Natural killer cell (primary cell): ENCODE results near the gene TRIM41. TPM values are rescaled to one million over a fixed set of nuclear protein-coding genes. Genes with fewer than 3 reads are reported as not detected.
A peak's percentile ranks its signal among the peaks of the same experiment; 100 is the strongest.
"Not testable (repeated sequence)": the region's sequence is repeated elsewhere in the genome, so short reads cannot be mapped to it uniquely, and the experiment has no call there.

Experiments
- ATAC-seq, 3 donors: fragments of 150-1000 bp in 2 of 3; fragments of 200-7000 bp in 1 of 3; cut with Tn5 transposase; 1 replicate in 1 of 3; 2 replicates in 2 of 3; pipeline ENCODE4 v1.10.0; 2021; ENCODE audit warnings: mild to moderate bottlenecking in 2 of 3, moderate library complexity in 2 of 3
- DNase-seq, 2 donors: peaks; one replicate each; pipeline versions ENCODE4 v3.0.0 to v3.0.0-alpha.2; 2013 to 2021; ENCODE audit warnings: mixed read lengths in 1 of 2
- H3K27ac ChIP-seq: one replicate; pipeline ENCODE4 v1.5.1; 2013; ENCODE audit warnings: mild to moderate bottlenecking, low read length
- H3K27me3 ChIP-seq: one replicate; pipeline ENCODE4 v1.6.1; 2013; ENCODE audit warnings: low read length; ENCODE audit not compliant: control insufficient read depth, insufficient read depth
- H3K36me3 ChIP-seq: one replicate; pipeline ENCODE4 v1.6.1; 2013; ENCODE audit warnings: low read length; ENCODE audit not compliant: control insufficient read depth, insufficient read depth
- H3K4me1 ChIP-seq: one replicate; pipeline ENCODE4 v1.6.1; 2013; ENCODE audit warnings: low read length; ENCODE audit not compliant: control insufficient read depth, insufficient read depth
- H3K4me3 ChIP-seq: one replicate; pipeline ENCODE4 v1.5.1; 2013; ENCODE audit warnings: low read length
- H3K9me3 ChIP-seq: one replicate; pipeline ENCODE4 v1.6.1; 2013; ENCODE audit warnings: low read length; ENCODE audit not compliant: control insufficient read depth, insufficient read depth
- H3K27ac Mint-ChIP-seq, 2 donors: one replicate each; pipeline ENCODE4 v1.8.0; 2022; ENCODE audit warnings: mild to moderate bottlenecking in 2 of 2, mixed read lengths in 2 of 2, moderate library complexity in 1 of 2
- H3K27me3 Mint-ChIP-seq, 2 donors: one replicate each; pipeline ENCODE4 v1.8.0; 2022; ENCODE audit warnings: low read depth in 2 of 2, mixed read lengths in 2 of 2
- H3K36me3 Mint-ChIP-seq: one replicate; pipeline ENCODE4 v1.8.0; 2022; ENCODE audit warnings: mixed read lengths
- H3K4me1 Mint-ChIP-seq, 2 donors: one replicate each; pipeline ENCODE4 v1.8.0; 2022; ENCODE audit warnings: mixed read lengths in 2 of 2
- H3K4me3 Mint-ChIP-seq: one replicate; pipeline ENCODE4 v1.8.0; 2022; ENCODE audit warnings: mild to moderate bottlenecking, moderate library complexity, mixed read lengths
- H3K9me3 Mint-ChIP-seq, 2 donors: one replicate each; pipeline ENCODE4 v1.8.0; 2022; ENCODE audit warnings: mixed read lengths in 2 of 2
- WGBS: methylation state at CpG from one replicate; pipeline ENCODE4 v1.1.7; 2013; ENCODE audit warnings: missing lambda C conversion rate; ENCODE audit not compliant: insufficient coverage; 5-methylcytosine and 5-hydroxymethylcytosine counted together
- intact Hi-C: fragments of 100-400 bp; cut with micrococcal nuclease; formaldehyde crosslinking; loops from one replicate; pipeline ENCODE4 v1.14.2; 2022
- total RNA-seq, 4 donors: library from RNA; stranded (reverse); fragments of 120-200 nt in 1 of 4; gene quantifications; one replicate each; pipeline versions ENCODE4 v1.2.3 to v1.2.4, GENCODE V29; 2013 to 2022
- TF ChIP-seq, protein P1 (sequence below): fragments of 200-600 bp; IDR thresholded peaks from one replicate; pipeline ENCODE4 v1.8.0; 2022; ENCODE audit warnings: antibody characterized with exemption

TRIM41 gene
- total RNA-seq: 10 to 100 TPM; 33.4 to 41.6 (median 36.0) TPM
- total RNA-seq (2013): 20.1 TPM

DNA sequence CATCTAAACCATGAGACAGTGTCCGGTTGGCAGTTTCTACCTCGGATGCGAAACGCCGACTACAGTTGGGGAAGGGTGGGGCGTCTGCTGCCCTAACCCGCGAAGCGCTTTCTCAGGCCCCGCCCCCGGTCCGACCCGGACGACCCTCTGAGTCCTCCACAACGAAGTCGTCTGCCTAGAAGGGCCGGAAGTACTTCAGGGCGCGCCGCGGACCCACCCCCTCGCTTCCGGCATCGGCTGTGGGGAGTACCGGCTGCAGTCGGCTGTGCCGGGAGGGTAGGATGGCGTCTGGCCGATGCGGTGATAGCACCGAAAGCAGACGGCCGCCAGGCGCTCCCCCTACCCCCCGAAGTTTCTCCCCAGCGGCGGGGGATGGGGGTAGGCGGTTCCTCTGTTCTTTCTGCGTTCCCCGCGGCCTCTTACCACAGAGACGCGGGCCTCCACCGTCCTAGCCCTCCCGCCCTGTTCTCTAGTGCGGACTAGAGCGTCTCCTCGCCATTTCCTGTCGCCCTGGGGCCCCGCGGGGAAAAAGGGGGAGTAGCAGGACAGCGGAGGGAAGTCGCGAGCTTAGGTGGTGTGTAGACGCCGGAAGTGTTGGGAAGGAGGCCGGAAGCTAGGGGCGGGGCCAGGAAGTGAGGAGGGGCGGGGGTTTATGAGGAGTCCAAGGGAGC lies at the start of gene TRIM41:
Gene TRIM41 (plus strand): TSS at position 224 of the 671 bp plus-strand sequence. CDS start 719 bp downstream, outside the sequence.
- TF ChIP-seq, protein P1, sequence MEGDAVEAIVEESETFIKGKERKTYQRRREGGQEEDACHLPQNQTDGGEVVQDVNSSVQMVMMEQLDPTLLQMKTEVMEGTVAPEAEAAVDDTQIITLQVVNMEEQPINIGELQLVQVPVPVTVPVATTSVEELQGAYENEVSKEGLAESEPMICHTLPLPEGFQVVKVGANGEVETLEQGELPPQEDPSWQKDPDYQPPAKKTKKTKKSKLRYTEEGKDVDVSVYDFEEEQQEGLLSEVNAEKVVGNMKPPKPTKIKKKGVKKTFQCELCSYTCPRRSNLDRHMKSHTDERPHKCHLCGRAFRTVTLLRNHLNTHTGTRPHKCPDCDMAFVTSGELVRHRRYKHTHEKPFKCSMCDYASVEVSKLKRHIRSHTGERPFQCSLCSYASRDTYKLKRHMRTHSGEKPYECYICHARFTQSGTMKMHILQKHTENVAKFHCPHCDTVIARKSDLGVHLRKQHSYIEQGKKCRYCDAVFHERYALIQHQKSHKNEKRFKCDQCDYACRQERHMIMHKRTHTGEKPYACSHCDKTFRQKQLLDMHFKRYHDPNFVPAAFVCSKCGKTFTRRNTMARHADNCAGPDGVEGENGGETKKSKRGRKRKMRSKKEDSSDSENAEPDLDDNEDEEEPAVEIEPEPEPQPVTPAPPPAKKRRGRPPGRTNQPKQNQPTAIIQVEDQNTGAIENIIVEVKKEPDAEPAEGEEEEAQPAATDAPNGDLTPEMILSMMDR: no peak
- Mint-ChIP-seq H3K36me3 (peaks cover 6% of the 10 kb centered on the region), H3K9me3 (no peaks in the 10 kb centered on the region), H3K4me3 (peak within 1 kb of the TSS; percentile 95), H3K27ac (peak within 1 kb of the TSS; percentile 96 to 99), H3K4me1 (peaks cover 59 to 70% of the 10 kb centered on the region in 2 donors), H3K27me3 (peaks cover 0 to 2% of the 10 kb centered on the region in 2 donors)
- Histone ChIP-seq H3K4me3 (peak within 1 kb of the TSS; percentile 82), H3K27ac (peak within 1 kb of the TSS; percentile 91), H3K9me3 (no peaks in the 10 kb centered on the region), H3K4me1 (peaks cover 50% of the 10 kb centered on the region), H3K36me3 (no peaks in the 10 kb centered on the region), H3K27me3 (no peaks in the 10 kb centered on the region)
- DNase-seq (peak; percentile 96 to 97), ATAC-seq (peak; percentile 60 to 88 (median 75))
- under 1% methylated on average over 59 of the region's 59 CpGs for WGBS
- intact Hi-C loops: loop anchor here (1.0 to 10.0 kb wide), 4 partner anchors 20 to 418 kb away; partner anchors contain the start of genes MGAT1, RACK1 and TRIM52

DNA sequence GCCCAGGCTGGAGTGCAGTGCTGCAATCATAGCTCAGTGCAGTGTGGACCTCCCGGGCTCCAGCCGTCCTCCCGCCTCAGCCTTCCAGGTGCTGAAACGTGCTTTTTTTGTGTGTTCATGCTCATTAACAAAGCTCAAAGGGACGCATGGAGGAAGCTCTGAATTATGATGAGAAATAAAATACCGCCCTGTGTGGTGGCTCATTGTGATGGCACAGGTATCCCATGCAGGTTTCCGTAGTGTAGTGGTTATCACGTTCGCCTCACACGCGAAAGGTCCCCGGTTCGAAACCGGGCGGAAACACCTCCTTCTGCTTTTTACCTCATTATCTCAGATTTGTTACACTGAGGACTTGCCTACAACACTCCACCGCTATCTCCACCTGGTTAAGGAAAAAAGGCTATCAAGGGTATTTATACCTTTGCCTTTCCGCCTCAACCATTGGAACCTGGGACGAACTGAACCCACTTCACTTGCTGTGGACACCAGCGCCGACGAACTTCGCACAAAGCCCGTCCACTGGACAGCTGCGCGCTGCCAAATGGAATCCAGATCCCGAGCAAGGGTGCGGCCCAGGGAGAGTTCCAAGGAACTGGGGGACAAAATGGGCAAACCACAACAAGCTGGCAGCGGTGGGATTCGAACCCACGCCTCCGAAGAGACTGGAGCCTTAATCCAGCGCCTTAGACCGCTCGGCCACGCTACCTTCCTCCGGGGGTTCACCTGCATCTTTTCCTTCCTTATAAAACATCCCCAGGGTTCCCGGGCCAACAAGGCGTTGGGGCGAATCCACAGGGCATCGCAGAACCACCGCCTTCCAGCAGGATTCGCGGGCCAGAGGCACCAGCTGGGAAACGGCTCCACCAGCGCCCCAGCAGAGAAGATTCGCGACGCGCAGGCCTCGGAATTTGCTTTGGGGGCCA lies 49.4 kb upstream of the TRIM41 start:
- Histone ChIP-seq H3K4me3 (no peak overlapping the region), H3K4me1 (peaks cover 27% of the 10 kb centered on the region), H3K9me3 (no peaks in the 10 kb centered on the region), H3K36me3 (no peaks in the 10 kb centered on the region), H3K27ac (no peak overlapping the region), H3K27me3 (peaks cover 25% of the 10 kb centered on the region)
- no peaks in the 10 kb centered on the region for H3K9me3 Mint-ChIP-seq
- H3K27ac Mint-ChIP-seq: peak overlapping the region; percentile 14 to 39
- H3K36me3 Mint-ChIP-seq: peaks cover 7% of the 10 kb centered on the region
- WGBS: 10% methylated on average over 50 of the region's 50 CpGs
- H3K27me3 Mint-ChIP-seq: peaks cover 49 to 52% of the 10 kb centered on the region in 2 donors
- ATAC-seq: peak; percentile 70 to 80 (median 75)
- TF ChIP-seq, protein P1: no peak
- peaks cover 26 to 35% of the 10 kb centered on the region in 2 donors for H3K4me1 Mint-ChIP-seq
- peak in 1 of 2 donors; percentile 79 for DNase-seq
- intact Hi-C loops: loop anchor here (1.0 kb wide), 1 partner anchor 34 kb away; no protein-coding TSS in a partner anchor
- peak overlapping the region; percentile 59 for H3K4me3 Mint-ChIP-seq

DNA sequence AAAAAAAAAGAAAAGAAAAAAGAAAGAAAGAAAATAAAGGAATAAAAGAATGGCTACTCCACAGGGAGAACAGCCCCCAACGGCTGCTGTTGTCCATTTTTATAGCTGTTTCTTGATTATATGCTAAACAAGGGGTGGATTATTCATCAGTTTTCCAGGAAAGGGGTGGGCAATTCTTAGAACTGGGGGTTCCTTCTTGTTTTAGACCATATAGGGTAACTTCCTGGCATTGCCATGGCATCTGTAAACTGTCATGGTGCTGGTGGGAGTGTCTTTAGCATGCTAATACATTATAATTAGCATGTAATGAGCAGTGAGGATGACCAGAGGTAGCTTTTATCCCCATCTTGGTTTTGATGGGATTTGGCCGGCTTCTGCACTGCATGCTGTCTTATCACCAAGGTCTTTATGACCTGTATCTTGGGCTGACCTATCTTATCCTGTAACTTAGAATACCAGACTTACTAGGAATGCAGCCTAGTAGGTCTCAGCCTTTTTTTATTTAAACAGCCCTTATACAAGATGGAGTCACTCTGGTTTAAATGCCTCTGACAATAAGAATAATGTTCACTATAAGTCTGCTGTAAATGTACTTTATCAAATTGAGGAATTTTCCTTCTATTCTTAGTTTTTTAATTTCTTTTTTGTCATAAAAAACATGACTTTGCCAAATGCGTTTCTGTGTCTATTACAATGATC lies 46.7 kb upstream of the TRIM41 start:
- Mint-ChIP-seq H3K4me1 (peaks cover 11 to 14% of the 10 kb centered on the region in 2 donors), H3K4me3 (no peak overlapping the region), H3K9me3 (no peaks in the 10 kb centered on the region), H3K36me3 (no peaks in the 10 kb centered on the region), H3K27ac (no peak overlapping the region), H3K27me3 (peaks cover 27 to 30% of the 10 kb centered on the region in 2 donors)
- H3K4me3 ChIP-seq: no peak overlapping the region
- no peak for ATAC-seq
- TF ChIP-seq, protein P1: no peak
- peaks cover 13% of the 10 kb centered on the region for H3K4me1 ChIP-seq
- peaks cover 8% of the 10 kb centered on the region for H3K27me3 ChIP-seq
- no peaks in the 10 kb centered on the region for H3K9me3 ChIP-seq
- H3K27ac ChIP-seq: no peak overlapping the region
- intact Hi-C loops: no loop called here
- DNase-seq: no peak
- WGBS: 77% methylated on average over 3 of the region's 3 CpGs
- no peaks in the 10 kb centered on the region for H3K36me3 ChIP-seq

DNA sequence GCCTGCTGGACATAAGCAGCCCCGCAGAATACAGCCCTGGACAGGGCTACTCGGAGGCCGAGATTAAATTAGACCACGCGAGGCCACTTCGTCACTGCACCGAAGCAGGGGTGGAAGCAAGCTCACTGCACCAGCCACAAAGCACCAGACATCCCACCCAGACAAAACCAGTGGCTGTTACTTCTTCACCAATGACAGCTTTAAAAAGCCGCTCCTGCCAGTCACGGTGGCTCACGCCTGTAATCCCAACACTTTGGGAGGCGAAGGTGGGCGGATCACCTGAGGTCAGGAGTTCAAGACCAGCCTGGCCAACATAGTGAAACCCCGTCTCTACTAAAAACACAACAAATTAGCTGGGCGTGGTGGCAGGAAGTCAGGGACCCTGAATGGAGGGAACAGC lies 45.5 kb upstream of the TRIM41 start:
- not testable (repeated sequence) for H3K27ac ChIP-seq, H3K27ac Mint-ChIP-seq

More for the DNA sequence above, 45.5 kb upstream of the TRIM41 start:
- H3K9me3 Mint-ChIP-seq, H3K36me3 Mint-ChIP-seq, H3K9me3 ChIP-seq, H3K27me3 ChIP-seq, H3K4me3 ChIP-seq, intact Hi-C loops, DNase-seq, H3K36me3 ChIP-seq, H3K4me3 Mint-ChIP-seq, ATAC-seq: not testable (repeated sequence)
- WGBS: 78% methylated on average over 13 of the region's 14 CpGs
- Mint-ChIP-seq H3K4me1 (peaks cover 19 to 21% of the 10 kb centered on the region in 2 donors), H3K27me3 (peaks cover 18 to 28% of the 10 kb centered on the region in 2 donors)
- peaks cover 22% of the 10 kb centered on the region for H3K4me1 ChIP-seq
